ENCODE measurements around the gene NAA80.

Gene NAA80

GRCh38 chr3:50298836-50299637 lies at the start of gene NAA80, which contains the start of gene HYAL3:
Gene NAA80 (minus strand): TSS chr3:50299405. CDS start chr3:50297463, 1,942 bp downstream.
Gene HYAL3 (minus strand): TSS chr3:50299405. CDS start chr3:50295602, 3,803 bp downstream.
- DNase-seq (ENCODE audit: low read depth in 2 of 2): peak; percentile 98

GRCh38 chr3:50347187-50347813 lies 48.1 kb upstream of the NAA80 start:
- no peak for DNase-seq (ENCODE audit: low read depth in 2 of 2)

- no peak for DNase-seq (ENCODE audit: low read depth in 2 of 2)
These were observed 46.5 kb upstream of the NAA80 start, which contains the start of gene ZMYND10 for GRCh38 chr3:50345586-50346234. Gene ZMYND10 (minus strand): TSS chr3:50345732. CDS start chr3:50345579, 153 bp downstream.

- no peak for DNase-seq (ENCODE audit: low read depth in 2 of 2)
These were observed 45.8 kb upstream of the NAA80 start for GRCh38 chr3:50345008-50345407.

GRCh38 chr3:50342813-50343633 lies 43.8 kb upstream of the NAA80 start:
- no peak for DNase-seq (ENCODE audit: low read depth in 2 of 2)

- no peak for DNase-seq (ENCODE audit: low read depth in 2 of 2)
These were observed 42.9 kb upstream of the NAA80 start for GRCh38 chr3:50341996-50342650.

- DNase-seq (ENCODE audit: low read depth in 2 of 2): no peak
These were observed 42.3 kb upstream of the NAA80 start for GRCh38 chr3:50341537-50341936.

GRCh38 chr3:50340448-50341329 lies 41.5 kb upstream of the NAA80 start, which contains the start of gene RASSF1:
Gene RASSF1 (minus strand): TSS chr3:50340836. CDS start chr3:50340805, 31 bp downstream.
- no peak for DNase-seq (ENCODE audit: low read depth in 2 of 2)

- no peak for DNase-seq (ENCODE audit: low read depth in 2 of 2)
These were observed 40.9 kb upstream of the NAA80 start for GRCh38 chr3:50340147-50340447.

GRCh38 chr3:50339485-50340146 lies 40.4 kb upstream of the NAA80 start:
- no peak for DNase-seq (ENCODE audit: low read depth in 2 of 2)

GRCh38 chr3:50338965-50339364 lies 39.8 kb upstream of the NAA80 start:
- DNase-seq (ENCODE audit: low read depth in 2 of 2): no peak

- DNase-seq (ENCODE audit: low read depth in 2 of 2): peak; percentile 96 to 97
These were observed 38.1 kb upstream of the NAA80 start for GRCh38 chr3:50337175-50337861.

- DNase-seq (ENCODE audit: low read depth in 2 of 2): no peak
These were observed 37.4 kb upstream of the NAA80 start for GRCh38 chr3:50336452-50337174.

GRCh38 chr3:50334339-50335075 lies 35.3 kb upstream of the NAA80 start:
- DNase-seq (ENCODE audit: low read depth in 2 of 2): no peak

- no peak for DNase-seq (ENCODE audit: low read depth in 2 of 2)
These were observed 34.6 kb upstream of the NAA80 start for GRCh38 chr3:50333744-50334328.

GRCh38 chr3:50331364-50331907 lies 32.2 kb upstream of the NAA80 start:
- no peak for DNase-seq (ENCODE audit: low read depth in 2 of 2)

GRCh38 chr3:50330330-50330729 lies 31.1 kb upstream of the NAA80 start:
- DNase-seq (ENCODE audit: low read depth in 2 of 2): no peak
